ENCODE measurements around the gene PCBP3. TPM values are rescaled to one million over a fixed set of nuclear protein-coding genes. Genes with fewer than 3 reads are reported as not detected.

Gene PCBP3
- total RNA-seq, 1 donor from 2014 or later = 7.6 TPM

DNA sequence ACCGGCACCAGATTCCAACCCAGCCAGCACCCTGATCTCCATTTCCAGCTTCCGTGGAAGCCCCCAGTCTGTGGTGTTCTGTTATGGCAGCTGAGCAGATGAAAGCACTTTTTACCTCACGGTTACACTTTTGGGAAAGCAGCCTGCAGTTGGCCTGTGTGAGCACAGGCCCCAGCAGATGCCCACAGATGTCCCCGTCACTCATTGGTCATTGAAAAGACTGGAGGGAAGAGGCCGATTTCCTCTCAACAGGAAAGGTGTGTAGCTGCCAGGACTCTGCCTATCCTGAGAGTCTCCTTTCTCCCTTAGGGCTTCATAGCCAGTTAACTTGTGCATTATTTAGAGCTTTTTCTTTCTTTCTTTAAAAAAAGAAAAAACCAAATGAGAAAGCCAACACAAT lies 123.0 kb downstream of the PCBP3 start:
- no peaks in the 10 kb centered on the region for H3K27me3 Mint-ChIP-seq (ENCODE audit: unreplicated experiment)
- H3K4me3 Mint-ChIP-seq (ENCODE audit: unreplicated experiment) = no peak overlapping the region
- peaks cover 12% of the 10 kb centered on the region for H3K4me1 Mint-ChIP-seq (ENCODE audit: unreplicated experiment)
- H3K36me3 Mint-ChIP-seq (ENCODE audit: unreplicated experiment) = no peaks in the 10 kb centered on the region
- no peak for DNase-seq (ENCODE audit: extremely low spot score, unreplicated experiment)
- TF ChIP-seq, protein P1, sequence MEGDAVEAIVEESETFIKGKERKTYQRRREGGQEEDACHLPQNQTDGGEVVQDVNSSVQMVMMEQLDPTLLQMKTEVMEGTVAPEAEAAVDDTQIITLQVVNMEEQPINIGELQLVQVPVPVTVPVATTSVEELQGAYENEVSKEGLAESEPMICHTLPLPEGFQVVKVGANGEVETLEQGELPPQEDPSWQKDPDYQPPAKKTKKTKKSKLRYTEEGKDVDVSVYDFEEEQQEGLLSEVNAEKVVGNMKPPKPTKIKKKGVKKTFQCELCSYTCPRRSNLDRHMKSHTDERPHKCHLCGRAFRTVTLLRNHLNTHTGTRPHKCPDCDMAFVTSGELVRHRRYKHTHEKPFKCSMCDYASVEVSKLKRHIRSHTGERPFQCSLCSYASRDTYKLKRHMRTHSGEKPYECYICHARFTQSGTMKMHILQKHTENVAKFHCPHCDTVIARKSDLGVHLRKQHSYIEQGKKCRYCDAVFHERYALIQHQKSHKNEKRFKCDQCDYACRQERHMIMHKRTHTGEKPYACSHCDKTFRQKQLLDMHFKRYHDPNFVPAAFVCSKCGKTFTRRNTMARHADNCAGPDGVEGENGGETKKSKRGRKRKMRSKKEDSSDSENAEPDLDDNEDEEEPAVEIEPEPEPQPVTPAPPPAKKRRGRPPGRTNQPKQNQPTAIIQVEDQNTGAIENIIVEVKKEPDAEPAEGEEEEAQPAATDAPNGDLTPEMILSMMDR (IDR thresholded peaks at IDR 0.05) = no peak
- no peak overlapping the region for H3K27ac Mint-ChIP-seq (ENCODE audit: unreplicated experiment)
- no peaks in the 10 kb centered on the region for H3K9me3 Mint-ChIP-seq (ENCODE audit: unreplicated experiment)

DNA sequence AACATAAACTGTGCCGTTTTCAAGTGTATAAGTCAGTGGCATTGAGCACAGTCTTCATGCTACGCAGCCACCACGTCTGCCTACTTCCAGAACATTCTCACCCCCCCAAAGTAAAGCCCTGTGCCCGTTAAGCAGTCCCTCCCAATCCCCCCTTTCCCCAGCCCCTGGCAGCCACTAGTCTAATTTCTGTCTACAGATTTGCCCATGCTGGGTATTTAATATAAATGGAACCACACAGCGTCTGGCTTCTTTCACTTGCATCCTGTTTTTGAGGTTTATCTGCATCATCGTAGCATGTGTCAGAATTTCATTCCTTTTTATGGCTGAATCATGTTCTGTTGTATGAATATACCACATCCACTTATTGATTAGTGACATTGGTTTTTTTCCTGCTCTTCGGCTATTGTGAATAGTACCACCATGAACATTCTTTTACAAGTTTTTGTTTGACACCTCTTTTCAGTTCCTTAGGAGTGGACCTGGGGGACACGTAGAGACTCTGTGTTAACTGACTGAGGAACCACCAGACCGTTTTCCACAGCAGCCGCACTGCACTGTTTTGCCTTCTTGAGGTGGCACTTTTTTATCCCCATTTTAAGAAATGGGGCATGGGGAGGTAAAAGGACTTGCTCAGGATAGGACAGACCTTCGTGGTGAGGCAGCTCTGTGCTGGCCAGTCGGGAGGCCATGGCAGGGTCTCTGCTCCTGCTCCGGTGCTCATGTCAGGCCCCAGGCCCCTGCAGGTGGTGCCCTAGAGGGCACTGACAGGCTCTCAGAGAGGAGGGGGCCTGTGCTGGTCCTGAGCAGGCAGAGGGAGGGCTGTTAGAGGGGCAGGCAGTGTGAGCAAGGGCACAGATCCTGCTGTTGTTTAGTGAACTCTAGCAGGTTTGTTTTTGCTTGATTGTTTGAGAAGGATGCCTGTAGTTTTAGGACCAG lies 123.8 kb downstream of the PCBP3 start:
- TF ChIP-seq, protein P1 (IDR thresholded peaks at IDR 0.05) = no peak
- Mint-ChIP-seq H3K36me3 (ENCODE audit: unreplicated experiment) (no peaks in the 10 kb centered on the region), H3K27me3 (ENCODE audit: unreplicated experiment) (no peaks in the 10 kb centered on the region), H3K9me3 (ENCODE audit: unreplicated experiment) (no peaks in the 10 kb centered on the region), H3K4me1 (ENCODE audit: unreplicated experiment) (peaks cover 12% of the 10 kb centered on the region), H3K27ac (ENCODE audit: unreplicated experiment) (no peak overlapping the region), H3K4me3 (ENCODE audit: unreplicated experiment) (no peak overlapping the region)
- DNase-seq (ENCODE audit: extremely low spot score, unreplicated experiment) = no peak

DNA sequence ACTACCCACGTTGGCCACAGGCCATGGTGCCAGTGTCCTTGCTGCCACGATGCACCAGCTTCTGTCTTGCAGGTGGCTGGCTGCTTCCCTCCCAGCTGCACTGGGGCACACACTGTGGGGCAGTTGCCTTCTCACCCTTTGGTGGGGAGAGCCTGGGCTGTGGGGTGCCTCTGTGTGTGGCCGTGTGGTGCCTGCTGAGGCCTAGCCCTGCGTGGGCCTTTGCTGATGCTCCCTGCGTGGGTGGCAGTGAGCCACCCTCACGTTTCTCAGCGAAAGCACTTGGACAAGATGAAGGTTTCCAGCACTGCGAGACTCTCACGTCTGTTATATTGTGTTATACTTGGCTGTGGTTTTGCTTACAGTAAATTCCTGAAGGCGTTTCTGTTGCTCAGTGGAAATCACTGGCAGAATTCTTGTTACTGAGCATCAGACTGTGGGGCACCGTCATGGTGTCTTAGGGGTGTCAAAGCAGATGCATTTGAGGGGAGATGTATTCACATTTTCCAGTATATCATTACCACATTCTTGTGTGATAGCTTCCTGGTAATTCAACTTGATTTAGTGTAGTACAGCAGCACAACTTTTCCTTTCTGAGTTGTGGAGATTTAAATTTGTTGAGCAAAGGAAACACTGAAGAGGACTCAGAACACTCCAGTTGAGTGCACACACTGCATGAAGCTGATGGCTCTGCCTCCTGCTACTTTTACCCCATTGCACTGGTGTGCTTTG lies 124.7 kb downstream of the PCBP3 start:
- H3K4me3 Mint-ChIP-seq (ENCODE audit: unreplicated experiment) = no peak overlapping the region
- TF ChIP-seq, protein P1 (IDR thresholded peaks at IDR 0.05) = no peak
- peaks cover 7% of the 10 kb centered on the region for H3K9me3 Mint-ChIP-seq (ENCODE audit: unreplicated experiment)
- no peak overlapping the region for H3K27ac Mint-ChIP-seq (ENCODE audit: unreplicated experiment)
- DNase-seq (ENCODE audit: extremely low spot score, unreplicated experiment) = peak; percentile 80
- peaks cover 12% of the 10 kb centered on the region for H3K4me1 Mint-ChIP-seq (ENCODE audit: unreplicated experiment)
- no peaks in the 10 kb centered on the region for H3K27me3 Mint-ChIP-seq (ENCODE audit: unreplicated experiment)
- no peaks in the 10 kb centered on the region for H3K36me3 Mint-ChIP-seq (ENCODE audit: unreplicated experiment)

DNA sequence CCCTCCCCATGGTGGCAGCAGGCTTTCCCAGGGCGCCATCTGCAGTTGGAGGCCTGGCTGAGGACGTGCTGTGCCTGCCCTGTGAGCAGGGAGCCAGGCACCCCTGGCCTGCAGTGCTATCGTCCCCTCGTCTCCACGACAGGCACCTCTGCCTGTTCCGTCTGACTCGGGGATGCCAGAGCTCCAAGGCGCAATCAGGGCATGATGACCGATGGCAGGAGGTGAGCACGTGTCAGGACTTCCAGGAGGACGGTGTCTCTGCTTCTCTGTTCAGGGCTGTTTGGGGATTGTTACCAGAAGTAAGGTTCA lies 125.2 kb downstream of the PCBP3 start:
- no peak overlapping the region for H3K27ac Mint-ChIP-seq (ENCODE audit: unreplicated experiment)
- TF ChIP-seq, protein P1 (IDR thresholded peaks at IDR 0.05) = no peak
- H3K4me1 Mint-ChIP-seq (ENCODE audit: unreplicated experiment) = peaks cover 12% of the 10 kb centered on the region
- no peak for DNase-seq (ENCODE audit: extremely low spot score, unreplicated experiment)
- H3K36me3 Mint-ChIP-seq (ENCODE audit: unreplicated experiment) = no peaks in the 10 kb centered on the region
- peaks cover 11% of the 10 kb centered on the region for H3K9me3 Mint-ChIP-seq (ENCODE audit: unreplicated experiment)
- no peaks in the 10 kb centered on the region for H3K27me3 Mint-ChIP-seq (ENCODE audit: unreplicated experiment)
- H3K4me3 Mint-ChIP-seq (ENCODE audit: unreplicated experiment) = no peak overlapping the region

DNA sequence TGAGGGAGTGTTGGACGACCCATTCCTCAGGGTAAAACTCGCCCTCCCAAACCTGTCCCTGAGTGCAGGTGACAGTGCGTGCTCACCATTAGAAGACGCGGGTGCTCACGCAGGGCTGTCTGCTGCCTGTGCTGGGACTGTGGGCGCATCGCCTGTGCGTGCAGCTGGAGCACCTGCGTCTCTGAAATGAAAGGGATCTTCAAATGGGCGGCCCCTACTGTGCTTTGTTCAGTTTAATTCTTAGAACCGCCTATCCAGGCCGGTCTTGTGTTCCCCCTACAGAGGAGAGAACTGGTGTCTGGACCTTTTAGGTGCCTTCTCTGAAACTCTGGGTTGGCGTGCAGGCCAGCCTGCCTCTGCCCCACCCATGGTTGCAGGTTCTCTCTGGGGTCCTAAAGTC lies 125.8 kb downstream of the PCBP3 start:
- Mint-ChIP-seq H3K36me3 (ENCODE audit: unreplicated experiment) (no peaks in the 10 kb centered on the region), H3K9me3 (ENCODE audit: unreplicated experiment) (peaks cover 11% of the 10 kb centered on the region), H3K4me1 (ENCODE audit: unreplicated experiment) (peaks cover 12% of the 10 kb centered on the region), H3K27me3 (ENCODE audit: unreplicated experiment) (no peaks in the 10 kb centered on the region), H3K27ac (ENCODE audit: unreplicated experiment) (no peak overlapping the region), H3K4me3 (ENCODE audit: unreplicated experiment) (no peak overlapping the region)
- TF ChIP-seq, protein P1 (IDR thresholded peaks at IDR 0.05) = no peak
- no peak for DNase-seq (ENCODE audit: extremely low spot score, unreplicated experiment)
